Measurements from ENCODE around the gene MAP3K5. TPM values are rescaled to one million over a fixed set of nuclear protein-coding genes. Genes with fewer than 3 reads are reported as not detected.

The MAP3K5 gene
- total and polyA plus RNA-seq, 2 donors (not counting 3 experiments of a cell fraction or from before 2014, with no cell fraction given) = 1.5 to 7.0 TPM

GRCh38 chr6:136517582-136517981 is 274.7 kb downstream of the MAP3K5 start:
- no peaks in the 10 kb centered on the region for H3K4me1 ChIP-seq (ENCODE audit: control insufficient read depth, extremely low read depth, insufficient read depth, low read length)
- H3K4me3 ChIP-seq (replicated peaks in 1 of 3; ENCODE audit: insufficient read depth in 1 of 3, low read depth in 1 of 3, low read length in 3 of 3) = no peak overlapping the region
- BruUV-seq (replicated peaks) = no TSS peak
- FAIRE-seq = no peak
- H2AFZ ChIP-seq (ENCODE audit: low read depth, low read length) = no peak overlapping the region
- peaks cover 7 to 10% of the 10 kb centered on the region in 2 experiments for H3K27me3 ChIP-seq (ENCODE audit: control insufficient read depth in 2 of 2, insufficient read depth in 2 of 2, low read length in 2 of 2)
- POLR2A ChIA-PET = interaction anchor here (0.7 kb wide), 1 partner anchor 9 kb away, joined by 3 read pairs; no protein-coding TSS in a partner anchor
- CTCF ChIA-PET = no interaction called here
- intact Hi-C loops (cut with micrococcal nuclease) = no loop called here
- H3K79me2 ChIP-seq (ENCODE audit: control insufficient read depth, insufficient read depth, low read length) = no peaks in the 10 kb centered on the region
- TF ChIP-seq MYC (IDR thresholded peaks at IDR 0.05; ENCODE audit: low read depth, low read length) (no peak), JUN (IDR thresholded peaks at IDR 0.05; ENCODE audit: borderline replicate concordance, insufficient read depth, insufficient read length, low read depth) (no peak), GATA2 (IDR thresholded peaks at IDR 0.05; ENCODE audit: insufficient read depth, insufficient read length, low read depth, low read length) (no peak), EZH2 (IDR thresholded peaks at IDR 0.05; ENCODE audit: borderline replicate concordance, low read depth, low read length, severe bottlenecking) (no peak), CTCF (IDR thresholded peaks at IDR 0.05; ENCODE audit: extremely low read depth in 1 of 2, insufficient read depth in 1 of 2, low read depth in 1 of 2, low read length in 2 of 2) (no peak), POLR2AphosphoS5 (IDR thresholded peaks at IDR 0.05; ENCODE audit: insufficient read depth, low read depth, low read length) (no peak), FOS (IDR thresholded peaks at IDR 0.05; ENCODE audit: borderline replicate concordance, insufficient read depth, low read length) (no peak), MAX (IDR thresholded peaks at IDR 0.05; ENCODE audit: insufficient read depth, insufficient read length) (no peak), POLR2A (IDR thresholded peaks at IDR 0.05; ENCODE audit: low read depth, low read length) (no peak)
- H3K9me1 ChIP-seq (replicated peaks; ENCODE audit: control insufficient read depth, extremely low read depth, insufficient read depth, low read length) = no peaks in the 10 kb centered on the region
- H3K9me3 ChIP-seq (replicated peaks; ENCODE audit: control insufficient read depth, insufficient read depth, low read length) = no peaks in the 10 kb centered on the region
- dilution Hi-C loops (cut with MboI; ENCODE audit: extremely low pct_ligation_motif_present, low sequenced_read_pairs) = no loop called here
- no peaks in the 10 kb centered on the region for H3K36me3 ChIP-seq (ENCODE audit: control insufficient read depth in 2 of 2, extremely low read depth in 1 of 2, insufficient read depth in 2 of 2, low read length in 2 of 2)
- H3K4me2 ChIP-seq (ENCODE audit: insufficient read depth, low read length) = no peak overlapping the region
- no peaks in the 10 kb centered on the region for H4K20me1 ChIP-seq (replicated peaks; ENCODE audit: control insufficient read depth, extremely low read depth, insufficient read depth, low read length)
- no peak overlapping the region for H3K27ac ChIP-seq (ENCODE audit: insufficient read depth, low read depth, low read length)
- H3K9ac ChIP-seq (replicated peaks; ENCODE audit: extremely low read depth, insufficient read depth, low read length) = no peak overlapping the region
- DNase-seq (ENCODE audit: low read depth, low spot score) = no peak

All from endothelial cell of umbilical vein (primary cell).